Osteocyte (in vitro differentiated cells): ENCODE data around the gene HTR3B. TPM values are rescaled to one million over a fixed set of nuclear protein-coding genes. Genes with fewer than 3 reads are reported as not detected.
A peak's percentile ranks its signal among the peaks of the same experiment; 100 is the strongest.

Experiments used
- DNase-seq: peaks from one replicate; pipeline ENCODE4 v3.0.0; 2021; ENCODE audit warnings: mixed read lengths; ENCODE audit not compliant: unreplicated experiment; ENCODE audit errors: extremely low spot score
- H3K27ac Mint-ChIP-seq: one replicate; pipeline ENCODE4 v1.8.0; 2021; ENCODE audit warnings: mild to moderate bottlenecking, mixed read lengths; ENCODE audit not compliant: unreplicated experiment
- H3K27me3 Mint-ChIP-seq: one replicate; pipeline ENCODE4 v1.8.0; 2021; ENCODE audit warnings: mixed read lengths; ENCODE audit not compliant: unreplicated experiment
- H3K36me3 Mint-ChIP-seq: one replicate; pipeline ENCODE4 v1.8.0; 2021; ENCODE audit warnings: mixed read lengths; ENCODE audit not compliant: unreplicated experiment
- H3K4me1 Mint-ChIP-seq: one replicate; pipeline ENCODE4 v1.8.0; 2021; ENCODE audit warnings: mixed read lengths; ENCODE audit not compliant: unreplicated experiment
- H3K4me3 Mint-ChIP-seq: one replicate; pipeline ENCODE4 v1.8.0; 2021; ENCODE audit warnings: mild to moderate bottlenecking, moderate library complexity, mixed read lengths; ENCODE audit not compliant: unreplicated experiment
- H3K9me3 Mint-ChIP-seq: one replicate; pipeline ENCODE4 v1.8.0; 2021; ENCODE audit warnings: mixed read lengths; ENCODE audit not compliant: unreplicated experiment
- CTCF ChIP-seq: fragments of 200-600 bp; sonication (generic); IDR thresholded peaks from 2 replicates; pipeline ENCODE4 v1.5.0; 2021; ENCODE audit warnings: antibody characterized with exemption, mild to moderate bottlenecking, moderate library complexity
- total RNA-seq: library from RNA; stranded (reverse); gene quantifications from 2 replicates; pipeline ENCODE4 v1.2.1, GENCODE V29; 2021

The HTR3B gene
- total RNA-seq, 1 donor from 2014 or later = not detected

GRCh38 chr11:113873236-113873626, 31.4 kb upstream of the HTR3B start:
- Mint-ChIP-seq H3K36me3 (no peaks in the 10 kb centered on the region), H3K4me1 (peaks cover 33% of the 10 kb centered on the region), H3K27ac (peak overlapping the region; percentile 66), H3K27me3 (no peaks in the 10 kb centered on the region), H3K9me3 (no peaks in the 10 kb centered on the region), H3K4me3 (peak overlapping the region; percentile 82)
- TF ChIP-seq CTCF = no peak
- DNase-seq = no peak

- no peaks in the 10 kb centered on the region for H3K27me3 Mint-ChIP-seq
- DNase-seq = no peak
- H3K27ac Mint-ChIP-seq = peak overlapping the region; percentile 79
- H3K4me1 Mint-ChIP-seq = peaks cover 33% of the 10 kb centered on the region
- TF ChIP-seq CTCF = no peak
- peak overlapping the region; percentile 82 for H3K4me3 Mint-ChIP-seq
- no peaks in the 10 kb centered on the region for H3K9me3 Mint-ChIP-seq
- H3K36me3 Mint-ChIP-seq = no peaks in the 10 kb centered on the region
Measured at GRCh38 chr11:113874096-113874495, 30.5 kb upstream of the HTR3B start.

GRCh38 chr11:113874581-113875233, 29.9 kb upstream of the HTR3B start:
- no peak for DNase-seq
- Mint-ChIP-seq H3K4me3 (peak overlapping the region; percentile 82), H3K4me1 (peaks cover 33% of the 10 kb centered on the region)

GRCh38 chr11:113875234-113876073, 29.1 kb upstream of the HTR3B start, which contains the start of gene USP28:
Gene USP28, minus strand, starts transcription at chr11:113875572. Its CDS starts 71 bp downstream, at chr11:113875501.
- peak; percentile 99 for DNase-seq
- Mint-ChIP-seq H3K9me3 (no peaks in the 10 kb centered on the region), H3K4me1 (peaks cover 33% of the 10 kb centered on the region), H3K4me3 (peak within 1 kb of the TSS; percentile 91), H3K27me3 (no peaks in the 10 kb centered on the region), H3K27ac (peak within 1 kb of the TSS; percentile 98), H3K36me3 (no peaks in the 10 kb centered on the region)
- TF ChIP-seq CTCF = peak; percentile 8

More at GRCh38 chr11:113874581-113875233, 29.9 kb upstream of the HTR3B start:
- Mint-ChIP-seq H3K27ac (peak overlapping the region; percentile 79), H3K9me3 (no peaks in the 10 kb centered on the region), H3K36me3 (no peaks in the 10 kb centered on the region), H3K27me3 (no peaks in the 10 kb centered on the region)
- no peak for TF ChIP-seq CTCF
